H1 (cell line): ENCODE data around the gene L3MBTL3. TPM values are rescaled to one million over a fixed set of nuclear protein-coding genes. Genes with fewer than 3 reads are reported as not detected.

ENCODE experiments used
- CREB1 ChIP-seq: IDR thresholded peaks from 2 replicates; pipeline ENCODE4 v1.6.1; 2012; ENCODE audit warnings: inconsistent platforms
- HDAC2 ChIP-seq, 2 experiments: fragments of 300-600 bp in 1 of 2; sonication (generic) in 1 of 2; IDR thresholded peaks; 2 replicates each; pipeline ENCODE4 v1.6.1; 2011 to 2012; ENCODE audit warnings: low read depth in 2 of 2, low read length in 2 of 2, mild to moderate bottlenecking in 2 of 2, moderate library complexity in 2 of 2, borderline replicate concordance in 1 of 2, inconsistent platforms in 1 of 2
- PHF8 ChIP-seq: fragments of 200-600 bp; sonication (generic); conservative IDR thresholded peaks from 2 replicates; pipeline ENCODE4 v1.7.1; 2012; ENCODE audit warnings: low read depth, mild to moderate bottlenecking, inconsistent platforms, low read length, moderate library complexity
- SAP30 ChIP-seq: fragments of 300-600 bp; sonication (generic); IDR thresholded peaks from 2 replicates; pipeline ENCODE4 v1.7.1; 2012; ENCODE audit warnings: low read length, moderate library complexity, mild to moderate bottlenecking, inconsistent platforms; ENCODE audit not compliant: insufficient read depth, insufficient replicate concordance
- TAF1 ChIP-seq: IDR thresholded peaks from 2 replicates; pipeline ENCODE4 v1.6.1; 2011; ENCODE audit warnings: mild to moderate bottlenecking, low read depth, low read length
- polyA plus RNA-seq, 7 experiments: library from polyadenylated mRNA; depleted of rRNA in 3 of 7; stranded (reverse) in 5 of 7; unstranded in 2 of 7; fragments of >200 nt in 5 of 7; fragments of 200-250 nt in 2 of 7; gene quantifications; 1 replicate in 5 of 7; 2 replicates in 1 of 7; 4 replicates in 1 of 7; pipeline versions ENCODE4 v1.2.1 to v1.2.3, GENCODE V29; 2011 to 2013; ENCODE audit warnings: missing spikeins in 2 of 7, mixed read lengths in 2 of 7
- total RNA-seq: library from RNA; stranded (reverse); fragmentation: NEBNext Ultra II Directional; extraction: Animal tissue kit (Norgen Biotek cat#: 25700); gene quantifications from 2 replicates; pipeline ENCODE4 v1.2.1, GENCODE V29; 2021
- TF ChIP-seq, protein P1 (sequence below), 3 experiments: IDR thresholded peaks; 1 replicate in 2 of 3; 2 replicates in 1 of 3; pipeline versions ENCODE4 v1.5.1 to v1.6.1; 2011; ENCODE audit warnings: low read length in 3 of 3, mild to moderate bottlenecking in 3 of 3, inconsistent platforms in 2 of 3, low read depth in 1 of 3, moderate library complexity in 1 of 3; ENCODE audit not compliant: insufficient read depth in 1 of 3; ENCODE audit errors: control extremely low read depth in 1 of 3

Gene L3MBTL3
- total and polyA plus RNA-seq, 2 of the 8 experiments (the other 6 are each of a cell fraction or from before 2014, with no cell fraction given): 3.9 to 17.2 TPM

DNA sequence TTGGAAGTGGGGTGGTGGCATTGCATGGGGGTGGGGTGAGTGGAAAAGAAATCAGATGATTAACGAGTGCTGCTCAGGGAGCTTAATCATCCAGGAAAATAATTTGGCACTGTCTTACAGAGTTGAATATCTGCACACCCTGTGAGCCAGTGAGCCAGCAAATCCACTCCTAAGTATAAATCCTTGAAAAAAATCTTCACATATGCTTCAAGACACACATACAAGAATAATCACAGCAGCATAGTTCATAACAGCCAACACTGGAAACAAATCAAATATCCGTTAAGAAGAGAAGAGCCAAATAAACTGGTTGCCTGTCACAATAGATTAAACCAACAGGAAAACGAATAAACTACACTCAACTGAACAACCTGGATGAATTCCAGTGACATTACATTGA, 141.6 kb downstream of the L3MBTL3 start (continued):
- TF ChIP-seq PHF8 (no peak), SAP30 (no peak), TAF1 (no peak), CREB1 (no peak), HDAC2 (IDR thresholded peaks at IDR 0.05; ENCODE audit: borderline replicate concordance in 1 of 2, low read depth in 2 of 2, low read length in 2 of 2) (no peak)
- TF ChIP-seq, protein P1, sequence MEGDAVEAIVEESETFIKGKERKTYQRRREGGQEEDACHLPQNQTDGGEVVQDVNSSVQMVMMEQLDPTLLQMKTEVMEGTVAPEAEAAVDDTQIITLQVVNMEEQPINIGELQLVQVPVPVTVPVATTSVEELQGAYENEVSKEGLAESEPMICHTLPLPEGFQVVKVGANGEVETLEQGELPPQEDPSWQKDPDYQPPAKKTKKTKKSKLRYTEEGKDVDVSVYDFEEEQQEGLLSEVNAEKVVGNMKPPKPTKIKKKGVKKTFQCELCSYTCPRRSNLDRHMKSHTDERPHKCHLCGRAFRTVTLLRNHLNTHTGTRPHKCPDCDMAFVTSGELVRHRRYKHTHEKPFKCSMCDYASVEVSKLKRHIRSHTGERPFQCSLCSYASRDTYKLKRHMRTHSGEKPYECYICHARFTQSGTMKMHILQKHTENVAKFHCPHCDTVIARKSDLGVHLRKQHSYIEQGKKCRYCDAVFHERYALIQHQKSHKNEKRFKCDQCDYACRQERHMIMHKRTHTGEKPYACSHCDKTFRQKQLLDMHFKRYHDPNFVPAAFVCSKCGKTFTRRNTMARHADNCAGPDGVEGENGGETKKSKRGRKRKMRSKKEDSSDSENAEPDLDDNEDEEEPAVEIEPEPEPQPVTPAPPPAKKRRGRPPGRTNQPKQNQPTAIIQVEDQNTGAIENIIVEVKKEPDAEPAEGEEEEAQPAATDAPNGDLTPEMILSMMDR (IDR thresholded peaks at IDR 0.05; ENCODE audit: control extremely low read depth in 1 of 3, insufficient read depth in 1 of 3, low read depth in 1 of 3, low read length in 3 of 3): no peak
